ENCODE data around the gene ANTKMT.
A peak's percentile ranks its signal among the peaks of the same experiment; 100 is the strongest.

The ANTKMT gene

GRCh38 chr16:698911-699671, 21.9 kb upstream of the ANTKMT start:
- no peak for DNase-seq (ENCODE audit: low spot score)
- no peak for FAIRE-seq

- DNase-seq (ENCODE audit: low spot score) (peak; percentile 64), FAIRE-seq (no peak)
Observed at GRCh38 chr16:700684-701584, 20.0 kb upstream of the ANTKMT start.

GRCh38 chr16:702341-702740, 18.6 kb upstream of the ANTKMT start:
- no peak for DNase-seq (ENCODE audit: low spot score)
- no peak for FAIRE-seq

GRCh38 chr16:703406-703805, 17.5 kb upstream of the ANTKMT start:
- FAIRE-seq (no peak), DNase-seq (ENCODE audit: low spot score) (no peak)

GRCh38 chr16:704047-704446, 16.9 kb upstream of the ANTKMT start:
- FAIRE-seq (no peak), DNase-seq (ENCODE audit: low spot score) (no peak)

GRCh38 chr16:704552-705380, 16.2 kb upstream of the ANTKMT start:
- DNase-seq (ENCODE audit: low spot score) (no peak), FAIRE-seq (no peak)

GRCh38 chr16:705431-706188, 15.3 kb upstream of the ANTKMT start, which contains the start of gene FBXL16:
FBXL16 (minus strand) TSS chr16:705801; CDS start chr16:697405, 8,396 bp downstream.
- peak; percentile 40 for FAIRE-seq
- peak; percentile 92 for DNase-seq (ENCODE audit: low spot score)

- DNase-seq (ENCODE audit: low spot score) (no peak), FAIRE-seq (no peak)
Observed at GRCh38 chr16:706189-707061, 14.5 kb upstream of the ANTKMT start.

GRCh38 chr16:707062-707538, 13.8 kb upstream of the ANTKMT start:
- DNase-seq (ENCODE audit: low spot score) (no peak), FAIRE-seq (no peak)

GRCh38 chr16:708019-708418, 12.9 kb upstream of the ANTKMT start:
- no peak for DNase-seq (ENCODE audit: low spot score)
- no peak for FAIRE-seq

- FAIRE-seq (no peak), DNase-seq (ENCODE audit: low spot score) (no peak)
Observed at GRCh38 chr16:708959-709358, 12.0 kb upstream of the ANTKMT start.

GRCh38 chr16:709566-710499, 11.1 kb upstream of the ANTKMT start:
- FAIRE-seq (peak; percentile 76), DNase-seq (ENCODE audit: low spot score) (peak; percentile 94)

- FAIRE-seq: no peak
- no peak for DNase-seq (ENCODE audit: low spot score)
Observed at GRCh38 chr16:710500-711075, 10.4 kb upstream of the ANTKMT start.

- DNase-seq (ENCODE audit: low spot score) (no peak), FAIRE-seq (no peak)
Observed at GRCh38 chr16:711084-711483, 9.9 kb upstream of the ANTKMT start.

- FAIRE-seq (no peak), DNase-seq (ENCODE audit: low spot score) (peak; percentile 73)
Observed at GRCh38 chr16:711548-712320, 9.2 kb upstream of the ANTKMT start.

- peak; percentile 81 for DNase-seq (ENCODE audit: low spot score)
- FAIRE-seq: peak; percentile 93
Observed at GRCh38 chr16:712740-713250, 8.2 kb upstream of the ANTKMT start.

- no peak for FAIRE-seq
- no peak for DNase-seq (ENCODE audit: low spot score)
Observed at GRCh38 chr16:714079-714478, 6.9 kb upstream of the ANTKMT start.
